ENCODE data around the gene NEK2.
"Not testable (repeated sequence)": the region's sequence is repeated elsewhere in the genome, so short reads cannot be mapped to it uniquely, and the experiment has no call there.

The NEK2 gene

DNA sequence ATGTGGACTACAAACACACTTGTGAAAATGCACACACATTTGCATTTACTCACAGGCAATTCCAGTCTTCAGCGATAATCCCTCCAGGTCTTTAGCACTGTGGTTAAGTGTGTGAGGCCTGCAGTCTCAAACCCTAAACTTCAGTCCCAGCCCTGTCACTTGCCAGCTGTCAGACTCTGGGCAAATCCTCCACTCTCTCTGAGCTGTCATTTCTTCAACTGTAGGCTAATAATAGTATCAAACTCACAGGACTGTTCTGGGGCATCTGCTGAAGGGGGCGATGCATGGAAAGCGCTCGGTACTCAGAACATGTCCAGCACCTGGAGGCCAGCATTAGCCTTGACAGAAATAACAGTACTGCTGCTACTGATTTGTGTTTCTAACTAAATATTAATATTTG lies 48.2 kb downstream of the NEK2 start:
- Histone ChIP-seq H3K79me1 (ENCODE audit: low read length) (no peaks in the 10 kb centered on the region), H4K5ac (ENCODE audit: low read length) (no peak overlapping the region)

GRCh38 chr1:211625866-211626265 lies 49.6 kb downstream of the NEK2 start:
- not testable (repeated sequence) for H3K79me2 ChIP-seq (ENCODE audit: control insufficient read depth, insufficient read depth, low read length); H2BK120ac ChIP-seq (ENCODE audit: low read depth, low read length); DNase-seq; H2BK5ac ChIP-seq (ENCODE audit: low read length); H3K4me1 ChIP-seq (ENCODE audit: control insufficient read depth, low read depth, low read length); H3K9ac ChIP-seq (ENCODE audit: low read length); H3K79me1 ChIP-seq (ENCODE audit: low read length); H3K27ac ChIP-seq (ENCODE audit: low read depth, low read length); H3K4me3 ChIP-seq (ENCODE audit: low read length); H4K5ac ChIP-seq (ENCODE audit: low read length); H3K23ac ChIP-seq (ENCODE audit: low read length); H3K18ac ChIP-seq (ENCODE audit: low read length); H4K8ac ChIP-seq (ENCODE audit: low read depth, low read length); H3K56ac ChIP-seq (ENCODE audit: low read length); H2BK15ac ChIP-seq (replicated peaks; ENCODE audit: low read depth); H3K4ac ChIP-seq (ENCODE audit: low read depth, low read length); H3K27me3 ChIP-seq (ENCODE audit: insufficient read depth, low read length, poor library complexity); H3K36me3 ChIP-seq (ENCODE audit: control insufficient read depth, insufficient read depth, low read length); H2AK5ac ChIP-seq (ENCODE audit: low read length); H3K4me2 ChIP-seq (ENCODE audit: low read length)
- WGBS (ENCODE audit: extremely low coverage, insufficient coverage, low lambda C conversion rate) = no CpG with 5 or more reads among the region's 7 CpGs

More for the DNA sequence above, 48.2 kb downstream of the NEK2 start:
- no peak overlapping the region for H3K56ac ChIP-seq (ENCODE audit: low read length)
- H3K23ac ChIP-seq (ENCODE audit: low read length) = no peak overlapping the region
- H3K36me3 ChIP-seq (ENCODE audit: control insufficient read depth, insufficient read depth, low read length) = no peaks in the 10 kb centered on the region
- H3K27ac ChIP-seq (ENCODE audit: low read depth, low read length) = no peak overlapping the region
- no peaks in the 10 kb centered on the region for H3K79me2 ChIP-seq (ENCODE audit: control insufficient read depth, insufficient read depth, low read length)
- H4K8ac ChIP-seq (ENCODE audit: low read depth, low read length) = no peak overlapping the region
- H3K4ac ChIP-seq (ENCODE audit: low read depth, low read length) = no peak overlapping the region
- no peak overlapping the region for H2BK15ac ChIP-seq (replicated peaks; ENCODE audit: low read depth)
- no peak overlapping the region for H3K4me2 ChIP-seq (ENCODE audit: low read length)
- no peaks in the 10 kb centered on the region for H3K27me3 ChIP-seq (ENCODE audit: insufficient read depth, low read length, poor library complexity)
- no peak overlapping the region for H2AK5ac ChIP-seq (ENCODE audit: low read length)
- H3K18ac ChIP-seq (ENCODE audit: low read length) = no peak overlapping the region
- H3K9ac ChIP-seq (ENCODE audit: low read length) = no peak overlapping the region
- H2BK120ac ChIP-seq (ENCODE audit: low read depth, low read length) = no peak overlapping the region
- peaks cover 7% of the 10 kb centered on the region for H3K4me1 ChIP-seq (ENCODE audit: control insufficient read depth, low read depth, low read length)
- H3K4me3 ChIP-seq (ENCODE audit: low read length) = no peak overlapping the region
- DNase-seq = peak; percentile 45
- WGBS (ENCODE audit: extremely low coverage, insufficient coverage, low lambda C conversion rate) = no CpG with 5 or more reads among the region's 4 CpGs
- H2BK5ac ChIP-seq (ENCODE audit: low read length) = no peak overlapping the region

DNA sequence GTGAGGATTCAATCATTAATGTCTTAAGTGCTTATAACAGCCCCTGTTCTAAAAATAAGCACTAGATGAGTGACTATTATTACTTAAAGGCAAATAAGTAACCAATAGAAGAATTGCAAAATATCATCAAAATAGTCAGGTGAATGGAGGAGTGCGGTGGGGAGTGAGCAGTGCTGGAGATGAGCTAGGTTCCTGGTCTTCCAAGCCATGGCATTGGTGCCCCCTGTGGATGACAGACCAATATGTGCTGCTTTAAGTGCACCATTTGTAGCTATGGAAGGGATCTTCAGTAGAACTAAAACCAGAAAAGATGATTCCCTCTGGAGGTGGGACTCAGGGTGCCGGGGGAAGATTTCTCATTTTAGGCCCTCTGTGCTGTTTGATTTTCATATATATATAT lies 50.4 kb downstream of the NEK2 start:
- Histone ChIP-seq H3K27me3 (ENCODE audit: insufficient read depth, low read length, poor library complexity) (no peaks in the 10 kb centered on the region), H2AK5ac (ENCODE audit: low read length) (no peak overlapping the region), H3K4me2 (ENCODE audit: low read length) (no peak overlapping the region), H4K5ac (ENCODE audit: low read length) (no peak overlapping the region), H3K79me2 (ENCODE audit: control insufficient read depth, insufficient read depth, low read length) (no peaks in the 10 kb centered on the region), H3K79me1 (ENCODE audit: low read length) (no peaks in the 10 kb centered on the region), H3K27ac (ENCODE audit: low read depth, low read length) (no peak overlapping the region), H2BK15ac (replicated peaks; ENCODE audit: low read depth) (no peak overlapping the region), H3K56ac (ENCODE audit: low read length) (no peak overlapping the region), H3K4me1 (ENCODE audit: control insufficient read depth, low read depth, low read length) (peaks cover 2% of the 10 kb centered on the region), H2BK120ac (ENCODE audit: low read depth, low read length) (no peak overlapping the region), H3K4me3 (ENCODE audit: low read length) (no peak overlapping the region), H3K9ac (ENCODE audit: low read length) (no peak overlapping the region), H3K4ac (ENCODE audit: low read depth, low read length) (no peak overlapping the region), H2BK5ac (ENCODE audit: low read length) (no peak overlapping the region), H3K18ac (ENCODE audit: low read length) (no peak overlapping the region), H3K23ac (ENCODE audit: low read length) (no peak overlapping the region), H4K8ac (ENCODE audit: low read depth, low read length) (no peak overlapping the region), H3K36me3 (ENCODE audit: control insufficient read depth, insufficient read depth, low read length) (no peaks in the 10 kb centered on the region)
- DNase-seq = peak; percentile 53
- WGBS (ENCODE audit: extremely low coverage, insufficient coverage, low lambda C conversion rate) = no CpG with 5 or more reads among the region's 2 CpGs

- Histone ChIP-seq H2BK5ac (ENCODE audit: low read length) (no peak overlapping the region), H3K27me3 (ENCODE audit: insufficient read depth, low read length, poor library complexity) (no peaks in the 10 kb centered on the region), H3K18ac (ENCODE audit: low read length) (no peak overlapping the region), H3K56ac (ENCODE audit: low read length) (no peak overlapping the region), H2AK5ac (ENCODE audit: low read length) (no peak overlapping the region), H2BK120ac (ENCODE audit: low read depth, low read length) (no peak overlapping the region), H3K36me3 (ENCODE audit: control insufficient read depth, insufficient read depth, low read length) (no peaks in the 10 kb centered on the region), H4K8ac (ENCODE audit: low read depth, low read length) (no peak overlapping the region), H4K5ac (ENCODE audit: low read length) (no peak overlapping the region), H3K4me2 (ENCODE audit: low read length) (no peak overlapping the region), H2BK15ac (replicated peaks; ENCODE audit: low read depth) (no peak overlapping the region), H3K9ac (ENCODE audit: low read length) (no peak overlapping the region), H3K23ac (ENCODE audit: low read length) (no peak overlapping the region), H3K4me1 (ENCODE audit: control insufficient read depth, low read depth, low read length) (peaks cover 2% of the 10 kb centered on the region), H3K4me3 (ENCODE audit: low read length) (no peak overlapping the region), H3K79me2 (ENCODE audit: control insufficient read depth, insufficient read depth, low read length) (no peaks in the 10 kb centered on the region), H3K27ac (ENCODE audit: low read depth, low read length) (no peak overlapping the region), H3K4ac (ENCODE audit: low read depth, low read length) (no peak overlapping the region), H3K79me1 (ENCODE audit: low read length) (no peaks in the 10 kb centered on the region)
- no peak for DNase-seq
- WGBS (ENCODE audit: extremely low coverage, insufficient coverage, low lambda C conversion rate) = no CpG with 5 or more reads among the region's 3 CpGs
Measured at GRCh38 chr1:211623515-211623914, 51.9 kb downstream of the NEK2 start.

DNA sequence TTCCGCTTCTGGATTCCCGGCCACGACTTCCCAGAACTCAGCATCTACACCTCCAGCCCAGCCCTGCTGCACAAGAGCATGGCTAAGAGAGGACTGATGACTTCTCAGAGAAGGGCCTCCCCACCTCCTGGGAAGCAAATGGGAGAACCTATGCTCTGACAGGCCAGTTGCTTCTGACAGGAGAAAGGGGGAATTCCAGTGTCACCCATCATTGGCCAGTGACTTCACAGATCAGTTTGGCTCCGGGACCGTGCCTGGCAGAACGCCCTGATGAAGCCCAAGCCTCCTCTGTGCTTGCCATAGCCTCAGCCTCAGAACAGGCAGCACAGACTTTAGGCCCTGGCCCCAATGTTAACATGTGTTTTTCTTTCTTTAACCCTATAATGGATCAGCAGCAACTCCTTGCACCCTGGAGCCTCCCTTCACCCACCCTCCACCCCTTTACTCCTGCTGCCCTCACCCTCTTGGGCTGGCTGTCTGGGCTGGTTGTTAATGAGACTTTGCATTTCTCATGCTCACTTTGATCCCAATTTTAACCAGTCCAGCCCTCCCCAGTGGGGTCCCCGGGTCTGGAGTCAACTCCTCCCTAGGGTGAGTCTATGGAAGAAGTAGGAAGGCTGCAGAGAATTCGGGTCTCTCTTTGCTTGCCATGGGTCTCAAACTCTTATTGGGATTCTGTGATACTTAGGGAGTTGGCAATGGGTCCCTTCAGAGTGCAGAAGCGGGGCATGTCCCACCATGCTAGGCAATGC lies 53.8 kb downstream of the NEK2 start:
- no peak overlapping the region for H3K4me3 ChIP-seq (ENCODE audit: low read length)
- no peak overlapping the region for H4K5ac ChIP-seq (ENCODE audit: low read length)
- H3K18ac ChIP-seq (ENCODE audit: low read length) = no peak overlapping the region
- H3K9ac ChIP-seq (ENCODE audit: low read length) = no peak overlapping the region
- H3K4me2 ChIP-seq (ENCODE audit: low read length) = no peak overlapping the region
- no peaks in the 10 kb centered on the region for H3K79me2 ChIP-seq (ENCODE audit: control insufficient read depth, insufficient read depth, low read length)
- H3K36me3 ChIP-seq (ENCODE audit: control insufficient read depth, insufficient read depth, low read length) = no peaks in the 10 kb centered on the region
- no peak overlapping the region for H2BK120ac ChIP-seq (ENCODE audit: low read depth, low read length)
- no peak overlapping the region for H4K8ac ChIP-seq (ENCODE audit: low read depth, low read length)
- H3K4ac ChIP-seq (ENCODE audit: low read depth, low read length) = no peak overlapping the region
- no peak overlapping the region for H2BK15ac ChIP-seq (replicated peaks; ENCODE audit: low read depth)
- H3K23ac ChIP-seq (ENCODE audit: low read length) = no peak overlapping the region
- peak overlapping the region; percentile 8 for H3K56ac ChIP-seq (ENCODE audit: low read length)
- H3K4me1 ChIP-seq (ENCODE audit: control insufficient read depth, low read depth, low read length) = no peaks in the 10 kb centered on the region
- no peak for DNase-seq
- no peak overlapping the region for H2AK5ac ChIP-seq (ENCODE audit: low read length)
- no CpG with 5 or more reads among the region's 9 CpGs for WGBS (ENCODE audit: extremely low coverage, insufficient coverage, low lambda C conversion rate)
- H3K27ac ChIP-seq (ENCODE audit: low read depth, low read length) = no peak overlapping the region
- H3K27me3 ChIP-seq (ENCODE audit: insufficient read depth, low read length, poor library complexity) = no peaks in the 10 kb centered on the region
- H2BK5ac ChIP-seq (ENCODE audit: low read length) = no peak overlapping the region
- no peaks in the 10 kb centered on the region for H3K79me1 ChIP-seq (ENCODE audit: low read length)

- Histone ChIP-seq H3K4ac (ENCODE audit: low read depth, low read length) (no peak overlapping the region), H4K8ac (ENCODE audit: low read depth, low read length) (no peak overlapping the region), H3K4me3 (ENCODE audit: low read length) (no peak overlapping the region)
Measured at GRCh38 chr1:211620097-211620496, 55.3 kb downstream of the NEK2 start.

More at GRCh38 chr1:211620097-211620496, 55.3 kb downstream of the NEK2 start:
- Histone ChIP-seq H3K23ac (ENCODE audit: low read length) (no peak overlapping the region), H2BK120ac (ENCODE audit: low read depth, low read length) (no peak overlapping the region), H3K4me1 (ENCODE audit: control insufficient read depth, low read depth, low read length) (no peaks in the 10 kb centered on the region), H3K56ac (ENCODE audit: low read length) (no peak overlapping the region), H3K79me1 (ENCODE audit: low read length) (no peaks in the 10 kb centered on the region), H3K79me2 (ENCODE audit: control insufficient read depth, insufficient read depth, low read length) (no peaks in the 10 kb centered on the region), H3K36me3 (ENCODE audit: control insufficient read depth, insufficient read depth, low read length) (no peaks in the 10 kb centered on the region), H4K5ac (ENCODE audit: low read length) (no peak overlapping the region), H3K4me2 (ENCODE audit: low read length) (no peak overlapping the region), H3K9ac (ENCODE audit: low read length) (no peak overlapping the region), H2BK15ac (replicated peaks; ENCODE audit: low read depth) (no peak overlapping the region), H3K27me3 (ENCODE audit: insufficient read depth, low read length, poor library complexity) (no peaks in the 10 kb centered on the region), H2BK5ac (ENCODE audit: low read length) (no peak overlapping the region), H2AK5ac (ENCODE audit: low read length) (no peak overlapping the region), H3K18ac (ENCODE audit: low read length) (no peak overlapping the region), H3K27ac (ENCODE audit: low read depth, low read length) (no peak overlapping the region)
- no peak for DNase-seq
- WGBS (ENCODE audit: extremely low coverage, insufficient coverage, low lambda C conversion rate) = no CpG with 5 or more reads among the region's 5 CpGs

All from mesendoderm (in vitro differentiated cells).